Measurements from ENCODE around the gene CPA4.

The CPA4 gene

DNA sequence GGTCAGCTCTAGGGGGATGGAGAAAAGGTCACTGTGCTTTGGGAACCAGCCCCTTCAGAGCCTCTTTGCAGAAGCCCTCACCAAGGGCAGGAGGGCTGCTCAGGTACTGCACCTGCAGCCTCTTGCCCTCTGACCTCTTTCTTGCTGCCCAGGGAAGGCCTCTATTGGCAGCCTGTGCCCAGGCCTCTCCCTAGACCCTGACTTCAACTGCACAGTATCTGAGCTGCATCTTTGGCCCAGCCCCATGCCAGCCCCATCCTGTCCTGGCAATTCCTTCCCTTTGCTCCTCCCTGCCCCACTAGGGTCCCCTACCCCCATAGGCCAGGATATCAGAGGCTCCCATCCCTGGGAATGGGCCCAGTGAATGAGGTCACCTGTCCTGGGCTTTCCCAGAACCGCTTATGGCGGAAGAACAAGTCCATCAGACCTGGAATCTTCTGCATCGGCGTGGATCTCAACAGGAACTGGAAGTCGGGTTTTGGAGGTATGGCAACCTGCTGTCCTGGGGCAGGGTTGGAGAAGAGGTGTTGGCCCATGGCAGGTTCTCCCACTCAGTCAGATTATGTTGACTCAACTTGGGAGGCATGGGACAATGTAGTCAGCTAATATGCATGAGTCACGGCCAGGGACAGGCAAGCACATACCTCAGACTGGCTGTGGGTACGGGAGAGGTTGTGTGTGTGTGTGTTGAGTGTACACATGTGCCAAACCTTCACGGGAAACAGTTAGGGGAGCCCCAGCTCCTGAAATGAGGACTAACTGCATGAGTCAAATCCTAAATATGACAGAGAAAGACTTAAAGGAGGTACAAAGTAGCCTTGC lies 70.3 kb downstream of the CPA4 start:
- peak; percentile 60 to 74 (median 63) for DNase-seq (ENCODE audit: low read depth in 2 of 3, low spot score in 1 of 3)

DNA sequence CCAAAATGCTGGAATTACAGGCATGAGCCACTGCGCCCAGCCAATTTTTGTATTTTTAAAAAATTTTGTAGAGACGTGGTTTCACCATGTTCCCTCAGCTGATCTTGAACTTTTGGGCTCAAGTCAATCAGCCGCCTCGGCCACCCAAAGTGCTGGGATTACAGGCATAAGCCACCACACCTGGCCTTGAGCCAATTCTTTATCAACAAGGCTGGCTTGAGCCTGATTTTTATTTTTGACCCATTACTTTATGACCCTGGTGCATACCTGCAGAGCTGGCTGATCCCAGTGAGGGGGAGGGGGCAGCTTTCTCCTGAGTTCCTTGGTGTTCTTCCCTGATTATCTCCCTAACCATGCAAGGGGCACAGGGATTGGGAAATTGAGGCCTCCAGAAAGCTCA lies 71.5 kb downstream of the CPA4 start:
- DNase-seq (ENCODE audit: low read depth in 2 of 3, low spot score in 1 of 3): no peak

DNA sequence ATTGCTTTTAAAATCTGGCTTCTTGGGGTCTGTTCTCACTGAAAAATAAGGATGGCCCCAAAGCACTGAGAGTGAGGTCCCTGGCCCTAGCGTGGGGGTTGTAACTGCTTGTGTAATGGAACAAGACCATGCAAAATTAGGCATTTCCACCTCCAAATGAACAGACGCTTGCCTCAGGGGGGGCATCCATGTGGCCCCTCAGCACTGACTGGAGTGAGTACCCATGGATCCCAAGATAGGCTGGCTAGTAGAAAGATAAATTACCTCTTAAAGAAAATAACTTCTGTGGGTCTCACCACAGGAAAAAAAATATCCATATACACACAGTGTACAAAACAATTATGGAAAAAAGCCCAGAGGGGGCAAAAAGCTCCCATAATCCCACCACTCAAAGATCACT lies 72.1 kb downstream of the CPA4 start:
- DNase-seq (ENCODE audit: low read depth in 2 of 3, low spot score in 1 of 3): no peak

DNA sequence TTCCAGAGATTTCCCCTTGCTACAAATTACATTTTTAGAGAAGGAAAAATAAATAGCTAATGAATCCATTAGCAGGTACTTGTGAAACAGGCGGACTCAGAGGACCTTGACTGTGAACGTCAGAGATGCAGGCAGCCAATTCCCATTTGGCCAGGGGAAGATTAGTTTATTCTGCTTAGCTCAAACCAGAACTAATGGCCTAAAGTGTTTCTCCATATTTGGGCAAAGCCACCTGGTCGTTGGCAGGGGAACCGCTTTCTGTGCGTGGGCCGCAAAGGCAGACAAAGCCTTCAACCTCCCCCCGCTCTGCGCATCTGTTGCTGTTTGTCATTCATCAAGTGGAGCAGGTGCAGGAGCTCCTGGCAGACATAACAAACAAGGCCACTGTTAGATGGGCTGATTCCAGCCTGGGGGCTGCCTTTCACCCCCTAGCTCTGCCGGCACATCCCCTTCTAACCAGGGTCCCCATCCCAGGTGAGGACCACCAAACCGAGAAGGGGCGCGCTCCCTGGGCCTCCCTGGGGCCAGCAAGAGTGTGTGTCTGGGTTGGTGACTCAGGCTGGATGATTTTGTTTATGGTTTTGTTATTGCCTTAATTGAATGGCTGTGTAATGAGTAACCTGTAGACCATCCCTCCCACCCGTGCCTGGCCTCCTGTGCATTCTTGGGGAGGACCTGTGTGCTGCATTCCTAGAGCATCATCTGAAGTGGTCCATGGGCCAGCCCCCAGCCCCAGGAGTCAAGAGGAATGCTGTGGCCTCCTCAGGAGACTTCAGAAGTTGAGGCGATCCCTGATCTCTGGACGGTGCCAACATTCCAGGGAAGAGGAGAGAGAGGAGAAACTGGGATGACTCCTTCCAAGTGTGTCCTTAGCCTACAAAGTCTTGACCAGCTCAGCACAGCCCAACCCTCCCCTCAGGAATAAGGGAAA lies 72.8 kb downstream of the CPA4 start:
- DNase-seq (ENCODE audit: low read depth in 2 of 3, low spot score in 1 of 3): no peak

DNA sequence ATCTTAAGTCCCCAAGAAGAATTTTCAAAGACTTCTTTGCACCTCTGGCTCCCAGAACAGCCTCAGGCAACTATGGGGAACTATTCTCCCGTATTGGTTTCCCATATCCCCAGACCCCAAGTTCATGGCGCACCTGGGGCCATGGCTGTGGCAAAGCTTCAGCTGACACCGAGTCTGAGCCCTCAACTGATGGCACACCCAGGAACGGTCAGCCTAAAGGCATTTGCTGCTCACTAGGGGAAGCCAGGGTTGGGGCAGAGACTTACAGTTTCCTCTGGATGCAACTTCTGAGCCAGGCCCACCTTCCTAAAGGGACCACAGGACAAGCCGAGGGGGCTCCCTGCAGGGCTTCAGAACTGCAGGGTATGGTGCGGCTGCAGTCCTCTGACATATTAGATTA lies 73.6 kb downstream of the CPA4 start:
- DNase-seq (ENCODE audit: low read depth in 2 of 3, low spot score in 1 of 3): no peak

DNA sequence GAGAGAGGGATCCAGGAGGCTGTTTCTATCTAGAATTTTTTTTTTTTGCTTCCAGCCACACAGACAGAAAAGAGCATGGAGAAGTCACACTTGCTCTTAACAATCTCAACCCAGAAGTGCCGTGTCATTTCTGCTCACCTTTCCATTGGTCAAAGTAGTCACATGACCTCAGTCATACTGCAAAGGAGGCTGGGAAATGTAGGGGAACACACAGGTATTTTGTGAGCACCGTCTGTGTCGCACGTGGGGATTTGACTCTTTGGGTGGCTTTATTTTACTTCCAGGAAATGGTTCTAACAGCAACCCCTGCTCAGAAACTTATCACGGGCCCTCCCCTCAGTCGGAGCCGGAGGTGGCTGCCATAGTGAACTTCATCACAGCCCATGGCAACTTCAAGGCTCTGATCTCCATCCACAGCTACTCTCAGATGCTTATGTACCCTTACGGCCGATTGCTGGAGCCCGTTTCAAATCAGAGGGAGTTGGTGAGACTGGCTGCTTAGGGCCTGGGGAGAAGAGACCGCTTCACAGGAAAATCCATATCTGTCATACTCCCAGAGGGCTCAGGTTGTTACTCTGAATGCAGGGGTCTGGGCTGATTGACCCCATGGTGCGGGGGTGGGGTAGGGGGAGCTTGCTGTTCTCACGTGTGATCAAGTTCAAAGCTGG lies 74.3 kb downstream of the CPA4 start:
- no peak for DNase-seq (ENCODE audit: low read depth in 2 of 3, low spot score in 1 of 3)

DNA sequence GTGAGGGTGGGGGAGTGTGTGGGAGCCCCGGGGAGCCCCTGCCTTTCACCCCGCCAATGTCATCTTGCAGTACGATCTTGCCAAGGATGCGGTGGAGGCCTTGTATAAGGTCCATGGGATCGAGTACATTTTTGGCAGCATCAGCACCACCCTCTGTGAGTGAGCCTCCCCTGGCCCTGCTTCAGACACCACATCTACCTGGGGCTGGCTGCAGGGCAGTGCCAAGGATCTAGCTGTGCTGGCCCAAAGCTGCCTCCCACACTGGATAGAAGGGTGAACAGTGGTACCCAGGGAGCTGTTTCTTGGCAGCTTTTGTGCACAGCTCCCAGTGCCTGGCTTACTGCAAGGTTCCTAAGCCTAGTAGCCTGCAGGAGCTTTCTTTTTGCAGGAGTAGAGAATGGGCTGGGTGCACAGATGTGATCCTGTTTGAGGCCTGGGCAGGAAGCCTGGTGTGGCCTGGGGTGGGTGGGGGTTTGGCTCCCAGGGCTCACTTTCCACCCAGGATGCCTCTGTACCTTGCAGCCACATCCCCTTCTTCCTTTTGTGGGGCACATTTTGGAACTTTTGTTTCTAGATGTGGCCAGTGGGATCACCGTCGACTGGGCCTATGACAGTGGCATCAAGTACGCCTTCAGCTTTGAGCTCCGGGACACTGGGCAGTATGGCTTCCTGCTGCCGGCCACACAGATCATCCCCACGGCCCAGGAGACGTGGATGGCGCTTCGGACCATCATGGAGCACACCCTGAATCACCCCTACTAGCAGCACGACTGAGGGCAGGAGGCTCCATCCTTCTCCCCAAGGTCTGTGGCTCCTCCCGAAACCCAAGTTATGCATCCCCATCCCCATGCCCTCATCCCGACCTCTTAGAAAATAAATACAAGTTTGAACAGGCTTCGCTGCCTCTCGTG lies 75.1 kb downstream of the CPA4 start:
- DNase-seq (ENCODE audit: low read depth in 2 of 3, low spot score in 1 of 3): no peak

DNA sequence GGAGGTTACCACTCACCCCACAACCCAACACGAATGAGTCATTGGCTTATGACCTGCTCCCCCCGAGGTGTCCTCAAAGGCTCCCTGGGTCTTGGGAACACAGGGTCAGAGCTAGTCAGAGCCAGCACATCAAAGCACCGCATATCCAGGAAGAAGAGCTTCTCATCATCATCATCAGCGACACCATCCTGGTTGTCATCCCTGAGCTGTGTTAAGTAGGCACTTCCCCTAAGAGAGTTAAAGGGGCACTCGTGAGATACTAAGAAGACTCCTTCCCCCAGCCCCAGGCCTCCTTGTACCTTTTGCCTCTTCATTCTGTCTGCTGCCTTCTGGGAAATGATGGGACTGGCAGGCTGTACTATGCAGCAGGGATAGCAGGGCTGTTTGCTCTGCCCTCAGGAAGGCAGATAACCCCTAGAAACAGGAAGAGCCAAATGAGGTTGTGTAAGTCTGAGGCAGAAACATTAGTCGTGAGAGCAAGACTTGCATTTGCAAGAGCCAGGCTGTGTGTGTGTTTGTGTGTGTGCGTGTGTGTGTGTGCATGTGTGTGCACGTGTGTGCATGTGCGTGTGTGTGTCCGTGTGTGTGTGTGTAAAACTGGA lies 76.2 kb downstream of the CPA4 start:
- DNase-seq (ENCODE audit: low read depth in 2 of 3, low spot score in 1 of 3): no peak

DNA sequence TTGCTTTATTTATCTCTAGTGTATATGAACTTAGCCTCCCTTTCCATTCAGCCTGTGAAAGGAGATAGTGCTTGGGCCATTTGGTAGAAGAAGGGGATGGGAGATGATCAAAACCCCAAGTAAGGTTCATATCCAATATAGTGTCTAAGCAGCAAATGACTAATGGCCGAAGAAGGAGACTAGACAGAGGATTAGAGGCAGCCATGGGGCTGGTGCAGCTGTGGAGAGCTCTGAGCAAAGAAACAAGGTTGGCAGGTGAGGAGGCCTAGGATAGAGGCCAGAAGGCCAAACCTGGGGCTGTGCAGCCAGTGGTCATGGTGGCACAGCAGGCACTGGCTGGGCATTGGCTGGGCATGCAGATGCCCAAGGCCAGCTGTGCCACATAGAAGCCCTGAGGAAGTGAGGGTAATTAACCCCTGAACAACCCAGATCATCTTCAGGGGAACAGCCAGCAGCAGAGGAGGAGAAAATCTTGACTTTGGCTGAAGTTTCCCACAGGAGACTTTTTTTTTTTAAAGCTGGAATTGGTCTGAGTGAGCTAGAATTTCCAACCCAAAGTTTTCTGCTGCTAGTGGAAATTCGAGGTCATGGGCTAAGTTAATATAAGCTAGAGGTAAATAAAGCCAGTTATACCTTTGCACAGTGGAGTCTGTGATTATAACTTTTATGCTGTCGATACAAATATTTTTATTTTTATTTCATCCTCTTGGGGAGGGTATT lies 77.0 kb downstream of the CPA4 start:
- DNase-seq (ENCODE audit: low read depth in 2 of 3, low spot score in 1 of 3): no peak

DNA sequence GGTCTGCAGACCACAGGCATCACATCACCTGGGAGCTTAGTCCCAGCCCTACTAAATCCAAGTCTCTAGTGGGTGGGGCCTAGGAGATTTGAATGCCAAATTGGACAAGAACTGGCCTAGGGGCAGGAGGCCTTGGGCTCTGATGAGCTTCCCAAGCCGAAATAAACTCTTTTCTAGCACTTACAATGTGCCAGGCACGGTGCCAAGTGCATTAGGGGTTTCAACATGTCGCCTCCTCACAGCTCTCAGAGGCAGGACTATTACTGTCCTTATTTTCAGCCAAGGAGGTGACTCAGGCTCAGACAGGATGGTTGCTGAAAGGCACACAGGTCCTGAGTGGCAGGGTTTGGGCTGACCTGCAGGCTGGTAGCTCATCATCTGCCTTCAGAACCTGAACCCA lies 78.1 kb downstream of the CPA4 start:
- no peak for DNase-seq (ENCODE audit: low read depth in 2 of 3, low spot score in 1 of 3)

DNA sequence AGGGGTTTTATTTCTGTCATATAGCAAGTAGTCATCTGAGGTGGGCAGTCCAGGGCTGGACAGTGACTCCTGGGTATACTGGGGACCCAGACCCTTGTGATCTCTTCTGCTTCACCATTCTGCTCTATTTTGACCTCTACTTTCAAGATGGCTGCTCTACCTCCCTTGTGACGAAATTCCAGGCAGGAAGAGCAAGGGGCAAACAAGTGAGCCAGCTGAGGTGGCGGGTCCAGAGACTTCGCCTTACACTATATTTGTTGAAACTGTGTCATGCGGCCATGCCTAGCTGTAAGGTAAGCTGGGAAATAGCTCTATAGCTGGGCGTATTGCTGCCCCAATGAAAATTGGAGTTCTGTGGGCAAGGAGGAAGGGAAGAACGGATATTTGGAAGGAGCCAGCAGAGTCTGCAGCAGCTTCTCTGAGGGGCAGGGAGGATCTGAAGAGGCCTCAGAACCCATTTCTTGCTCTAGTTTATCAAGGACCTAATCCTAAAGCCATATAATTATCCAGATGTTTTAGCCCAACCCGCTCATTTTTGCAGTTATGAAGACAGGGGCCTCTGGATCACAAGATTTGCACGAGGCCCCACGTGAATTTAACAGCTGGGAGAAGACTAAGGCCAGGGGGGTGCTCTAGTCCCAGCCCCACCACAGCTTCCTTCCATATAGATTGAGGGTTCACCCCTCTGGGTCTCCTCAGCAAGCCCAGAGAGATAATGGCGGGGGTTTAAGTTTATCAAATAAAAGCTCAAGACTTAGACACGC lies 79.6 kb downstream of the CPA4 start:
- DNase-seq (ENCODE audit: low read depth in 2 of 3, low spot score in 1 of 3): no peak
